ENCODE measurements around the gene DYNC2H1.

The DYNC2H1 gene

GRCh38 chr11:103441021-103441420, 331.8 kb downstream of the DYNC2H1 start:
- no peak overlapping the region for H3K4me3 ChIP-seq (ENCODE audit: low read length)
- DNase-seq (ENCODE audit: low read depth), result no peak
- TF ChIP-seq CTCF (conservative IDR thresholded peaks at IDR 0.05; ENCODE audit: low read depth, low read length), result no peak

GRCh38 chr11:103448966-103449365, 339.7 kb downstream of the DYNC2H1 start:
- no peak for TF ChIP-seq CTCF (conservative IDR thresholded peaks at IDR 0.05; ENCODE audit: low read depth, low read length)

GRCh38 chr11:103450241-103450640, 341.0 kb downstream of the DYNC2H1 start:
- H3K4me3 ChIP-seq (ENCODE audit: low read length), result no peak overlapping the region
- no peak for TF ChIP-seq CTCF (conservative IDR thresholded peaks at IDR 0.05; ENCODE audit: low read depth, low read length)
- DNase-seq (ENCODE audit: low read depth), result no peak

More at GRCh38 chr11:103448966-103449365, 339.7 kb downstream of the DYNC2H1 start:
- no peak overlapping the region for H3K4me3 ChIP-seq (ENCODE audit: low read length)
- no peak for DNase-seq (ENCODE audit: low read depth)

GRCh38 chr11:103453126-103453525, 343.9 kb downstream of the DYNC2H1 start:
- DNase-seq (ENCODE audit: low read depth), result no peak
- TF ChIP-seq CTCF (conservative IDR thresholded peaks at IDR 0.05; ENCODE audit: low read depth, low read length), result no peak
- no peak overlapping the region for H3K4me3 ChIP-seq (ENCODE audit: low read length)

- DNase-seq (ENCODE audit: low read depth), result no peak
- TF ChIP-seq CTCF (conservative IDR thresholded peaks at IDR 0.05; ENCODE audit: low read depth, low read length), result no peak
- H3K4me3 ChIP-seq (ENCODE audit: low read length), result no peak overlapping the region
Observed at GRCh38 chr11:103453915-103454709, 344.9 kb downstream of the DYNC2H1 start.

GRCh38 chr11:103464420-103464819, 355.2 kb downstream of the DYNC2H1 start:
- TF ChIP-seq CTCF (conservative IDR thresholded peaks at IDR 0.05; ENCODE audit: low read depth, low read length), result peak; percentile 7
- H3K4me3 ChIP-seq (ENCODE audit: low read length), result no peak overlapping the region
- no peak for DNase-seq (ENCODE audit: low read depth)

GRCh38 chr11:103465555-103466140, 356.4 kb downstream of the DYNC2H1 start:
- no peak overlapping the region for H3K4me3 ChIP-seq (ENCODE audit: low read length)
- TF ChIP-seq CTCF (conservative IDR thresholded peaks at IDR 0.05; ENCODE audit: low read depth, low read length), result no peak

More at GRCh38 chr11:103465555-103466140, 356.4 kb downstream of the DYNC2H1 start:
- DNase-seq (ENCODE audit: low read depth), result no peak
